Erythroblast (primary cell): Measurements from ENCODE around the gene MKS1.

Experiments used
- GATA1 ChIP-seq: IDR thresholded peaks from 2 replicates; pipeline ENCODE4 v1.6.1; 2011; ENCODE audit warnings: low read depth, mild to moderate bottlenecking, control low read depth, low read length, moderate library complexity
- POLR2A ChIP-seq: IDR thresholded peaks from 2 replicates; pipeline ENCODE4 v1.6.1; 2011; ENCODE audit warnings: mild to moderate bottlenecking, low read length

GRCh38 chr17:58231641-58232040, 12.6 kb upstream of the MKS1 start:
- TF ChIP-seq POLR2A, result no peak
- no peak for TF ChIP-seq GATA1
